Fibroblast of lung (primary cell): ENCODE data around the gene ZDHHC8. TPM values are rescaled to one million over a fixed set of nuclear protein-coding genes. Genes with fewer than 3 reads are reported as not detected.

Experiments
- DNase-seq, 2 donors: peaks; one replicate each; pipeline versions ENCODE4 v3.0.0 to v3.0.0-alpha.2; 2010; ENCODE audit warnings: low read depth in 2 of 2
- H2AFZ ChIP-seq: 2 replicates; pipeline ENCODE4 v1.5.1; 2012; ENCODE audit warnings: low read length, control low read depth, inconsistent platforms
- H3K27ac ChIP-seq: 2 replicates; pipeline ENCODE4 v1.5.1; 2011; ENCODE audit warnings: low read length, control low read depth; ENCODE audit not compliant: insufficient read depth
- H3K27me3 ChIP-seq: 2 replicates; pipeline ENCODE4 v1.5.1; 2011; ENCODE audit warnings: mild to moderate bottlenecking, low read length; ENCODE audit not compliant: control insufficient read depth, insufficient read depth
- H3K36me3 ChIP-seq: 2 replicates; pipeline ENCODE4 v1.5.1; 2011; ENCODE audit warnings: low read length; ENCODE audit not compliant: control insufficient read depth, insufficient read depth
- H3K4me1 ChIP-seq: 2 replicates; pipeline ENCODE4 v1.5.1; 2011; ENCODE audit warnings: low read length; ENCODE audit not compliant: control insufficient read depth, insufficient read depth; ENCODE audit errors: extremely low read depth
- H3K4me2 ChIP-seq: 2 replicates; pipeline ENCODE4 v1.5.1; 2011; ENCODE audit warnings: low read length, control low read depth; ENCODE audit not compliant: insufficient read depth; ENCODE audit errors: extremely low read depth
- H3K4me3 ChIP-seq, 4 experiments: fragments of 200-600 bp in 1 of 4; sonication (generic) in 1 of 4; replicated peaks in 1 of 4; 2 replicates each; pipeline ENCODE4 v1.5.1; 2011 to 2016; ENCODE audit warnings: low read length in 4 of 4, low read depth in 3 of 4, mild to moderate bottlenecking in 3 of 4, control low read depth in 2 of 4, inconsistent platforms in 1 of 4, mixed read lengths in 1 of 4; ENCODE audit not compliant: insufficient read depth in 1 of 4; ENCODE audit errors: control extremely low read depth in 1 of 4
- H3K79me2 ChIP-seq: 2 replicates; pipeline ENCODE4 v1.5.1; 2012; ENCODE audit warnings: mild to moderate bottlenecking, low read length, inconsistent platforms; ENCODE audit not compliant: control insufficient read depth, insufficient read depth
- H3K9ac ChIP-seq: 2 replicates; pipeline ENCODE4 v1.5.1; 2011; ENCODE audit warnings: mild to moderate bottlenecking, low read length, control low read depth; ENCODE audit not compliant: insufficient read depth
- H3K9me3 ChIP-seq: 2 replicates; pipeline ENCODE4 v1.5.1; 2012; ENCODE audit warnings: low read depth, low read length; ENCODE audit not compliant: control insufficient read depth, insufficient read depth
- H4K20me1 ChIP-seq: 2 replicates; pipeline ENCODE4 v1.5.1; 2011; ENCODE audit warnings: low read length; ENCODE audit not compliant: control insufficient read depth, insufficient read depth; ENCODE audit errors: extremely low read depth
- CTCF ChIP-seq, 2 donors: IDR thresholded peaks in 1 of 2; conservative IDR thresholded peaks in 1 of 2; 1 replicate in 1 of 2; 2 replicates in 1 of 2; pipeline ENCODE4 v1.5.1; 2011 to 2012; ENCODE audit warnings: low read length in 2 of 2, control low read depth in 1 of 2, inconsistent platforms in 1 of 2, low read depth in 1 of 2, mild to moderate bottlenecking in 1 of 2
- EZH2 ChIP-seq: IDR thresholded peaks from 2 replicates; pipeline ENCODE4 v1.5.1; 2012; ENCODE audit warnings: low read length, control low read depth, mild to moderate bottlenecking; ENCODE audit errors: missing control alignments
- polyA minus RNA-seq: library from RNA; depleted of rRNA, polyadenylated mRNA; stranded (reverse); fragments of >200 nt; gene quantifications from 2 replicates; pipeline ENCODE4 v1.2.3, GENCODE V29; 2011; ENCODE audit warnings: low replicate concordance
- polyA plus RNA-seq, 2 donors: library from polyadenylated mRNA; depleted of rRNA in 1 of 2; stranded (reverse) in 1 of 2; unstranded in 1 of 2; fragments of >200 nt; gene quantifications; 2 replicates each; pipeline ENCODE4 v1.2.1, GENCODE V29; 2011 to 2012; ENCODE audit warnings: missing spikeins in 1 of 2
- total RNA-seq: library from RNA; depleted of rRNA; stranded (reverse); fragments of >200 nt; gene quantifications from 2 replicates; pipeline ENCODE4 v1.2.1, GENCODE V29; 2014

The ZDHHC8 gene
- total RNA-seq: 2.8 and 6.6 TPM in 2 replicates
- polyA plus RNA-seq: 26.2 and 31.3 TPM in 2 replicates
- polyA plus RNA-seq (2012): 42.0 and 49.0 TPM in 2 replicates
- 111 and 114 TPM in 2 replicates for polyA minus RNA-seq

- TF ChIP-seq CTCF (conservative IDR thresholded peaks at IDR 0.05 in 1 of 2, IDR thresholded peaks at IDR 0.05 in 1 of 2; ENCODE audit: low read depth in 1 of 2, low read length in 2 of 2) (no peak), EZH2 (no peak)
- peaks cover 5% of the 10 kb centered on the region for H3K4me1 ChIP-seq
- DNase-seq: peak in 1 of 2 donors; percentile 24
- H3K27me3 ChIP-seq: no peaks in the 10 kb centered on the region
- no peaks in the 10 kb centered on the region for H4K20me1 ChIP-seq
- peak within 1 kb of the TSS; percentile 54 for H3K27ac ChIP-seq
- no peaks in the 10 kb centered on the region for H3K9me3 ChIP-seq
- peaks cover 44% of the 10 kb centered on the region for H3K79me2 ChIP-seq
- H3K4me2 ChIP-seq: peak within 1 kb of the TSS; percentile 81
- H2AFZ ChIP-seq: peak within 1 kb of the TSS; percentile 51
- peak within 1 kb of the TSS; percentile 60 to 83 (median 80) for H3K4me3 ChIP-seq
- H3K9ac ChIP-seq: peak within 1 kb of the TSS; percentile 66
- peaks cover 5% of the 10 kb centered on the region for H3K36me3 ChIP-seq
Measured at GRCh38 chr22:20131597-20131858, at the start of gene ZDHHC8. Gene ZDHHC8 (plus strand): TSS chr22:20131804. CDS start chr22:20131948, 144 bp downstream.

- H4K20me1 ChIP-seq: no peaks in the 10 kb centered on the region
- H3K9me3 ChIP-seq: no peaks in the 10 kb centered on the region
- peaks cover 16% of the 10 kb centered on the region for H3K36me3 ChIP-seq
- no peak for DNase-seq
- no peak overlapping the region for H3K4me3 ChIP-seq
- peaks cover 6% of the 10 kb centered on the region for H3K4me1 ChIP-seq
- H3K27ac ChIP-seq: peak overlapping the region; percentile 28
- peak overlapping the region; percentile 40 for H3K4me2 ChIP-seq
- peaks cover 79% of the 10 kb centered on the region for H3K79me2 ChIP-seq
- TF ChIP-seq EZH2: no peak
- no peak for TF ChIP-seq CTCF (conservative IDR thresholded peaks at IDR 0.05 in 1 of 2, IDR thresholded peaks at IDR 0.05 in 1 of 2; ENCODE audit: low read depth in 1 of 2, low read length in 2 of 2)
- no peak overlapping the region for H2AFZ ChIP-seq
- H3K27me3 ChIP-seq: no peaks in the 10 kb centered on the region
- no peak overlapping the region for H3K9ac ChIP-seq
Measured at GRCh38 chr22:20083157-20083890, 48.3 kb upstream of the ZDHHC8 start.

- Histone ChIP-seq H2AFZ (no peak overlapping the region), H3K9ac (no peak overlapping the region), H3K79me2 (peaks cover 82% of the 10 kb centered on the region), H3K4me3 (no peak overlapping the region), H3K9me3 (no peaks in the 10 kb centered on the region), H4K20me1 (no peaks in the 10 kb centered on the region), H3K4me1 (peaks cover 6% of the 10 kb centered on the region), H3K27me3 (no peaks in the 10 kb centered on the region), H3K4me2 (peak overlapping the region; percentile 4), H3K36me3 (peaks cover 18% of the 10 kb centered on the region), H3K27ac (no peak overlapping the region)
- DNase-seq: no peak
- no peak for TF ChIP-seq CTCF (conservative IDR thresholded peaks at IDR 0.05 in 1 of 2, IDR thresholded peaks at IDR 0.05 in 1 of 2; ENCODE audit: low read depth in 1 of 2, low read length in 2 of 2)
- TF ChIP-seq EZH2: no peak
Measured at GRCh38 chr22:20083891-20084546, 47.6 kb upstream of the ZDHHC8 start.
